Fibroblast of lung (primary cell): ENCODE results near the gene SFN. TPM values are rescaled to one million over a fixed set of nuclear protein-coding genes. Genes with fewer than 3 reads are reported as not detected.

Experiments
- DNase-seq, 2 donors: peaks; one replicate each; pipeline versions ENCODE4 v3.0.0 to v3.0.0-alpha.2; 2010; ENCODE audit warnings: low read depth in 2 of 2
- H2AFZ ChIP-seq: 2 replicates; pipeline ENCODE4 v1.5.1; 2012; ENCODE audit warnings: low read length, control low read depth, inconsistent platforms
- H3K27ac ChIP-seq: 2 replicates; pipeline ENCODE4 v1.5.1; 2011; ENCODE audit warnings: low read length, control low read depth; ENCODE audit not compliant: insufficient read depth
- H3K27me3 ChIP-seq: 2 replicates; pipeline ENCODE4 v1.5.1; 2011; ENCODE audit warnings: mild to moderate bottlenecking, low read length; ENCODE audit not compliant: control insufficient read depth, insufficient read depth
- H3K36me3 ChIP-seq: 2 replicates; pipeline ENCODE4 v1.5.1; 2011; ENCODE audit warnings: low read length; ENCODE audit not compliant: control insufficient read depth, insufficient read depth
- H3K4me1 ChIP-seq: 2 replicates; pipeline ENCODE4 v1.5.1; 2011; ENCODE audit warnings: low read length; ENCODE audit not compliant: control insufficient read depth, insufficient read depth; ENCODE audit errors: extremely low read depth
- H3K4me2 ChIP-seq: 2 replicates; pipeline ENCODE4 v1.5.1; 2011; ENCODE audit warnings: low read length, control low read depth; ENCODE audit not compliant: insufficient read depth; ENCODE audit errors: extremely low read depth
- H3K4me3 ChIP-seq, 4 experiments: fragments of 200-600 bp in 1 of 4; sonication (generic) in 1 of 4; replicated peaks in 1 of 4; 2 replicates each; pipeline ENCODE4 v1.5.1; 2011 to 2016; ENCODE audit warnings: low read length in 4 of 4, low read depth in 3 of 4, mild to moderate bottlenecking in 3 of 4, control low read depth in 2 of 4, inconsistent platforms in 1 of 4, mixed read lengths in 1 of 4; ENCODE audit not compliant: insufficient read depth in 1 of 4; ENCODE audit errors: control extremely low read depth in 1 of 4
- H3K79me2 ChIP-seq: 2 replicates; pipeline ENCODE4 v1.5.1; 2012; ENCODE audit warnings: mild to moderate bottlenecking, low read length, inconsistent platforms; ENCODE audit not compliant: control insufficient read depth, insufficient read depth
- H3K9ac ChIP-seq: 2 replicates; pipeline ENCODE4 v1.5.1; 2011; ENCODE audit warnings: mild to moderate bottlenecking, low read length, control low read depth; ENCODE audit not compliant: insufficient read depth
- H3K9me3 ChIP-seq: 2 replicates; pipeline ENCODE4 v1.5.1; 2012; ENCODE audit warnings: low read depth, low read length; ENCODE audit not compliant: control insufficient read depth, insufficient read depth
- H4K20me1 ChIP-seq: 2 replicates; pipeline ENCODE4 v1.5.1; 2011; ENCODE audit warnings: low read length; ENCODE audit not compliant: control insufficient read depth, insufficient read depth; ENCODE audit errors: extremely low read depth
- CTCF ChIP-seq, 2 donors: IDR thresholded peaks in 1 of 2; conservative IDR thresholded peaks in 1 of 2; 1 replicate in 1 of 2; 2 replicates in 1 of 2; pipeline ENCODE4 v1.5.1; 2011 to 2012; ENCODE audit warnings: low read length in 2 of 2, control low read depth in 1 of 2, inconsistent platforms in 1 of 2, low read depth in 1 of 2, mild to moderate bottlenecking in 1 of 2
- EZH2 ChIP-seq: IDR thresholded peaks from 2 replicates; pipeline ENCODE4 v1.5.1; 2012; ENCODE audit warnings: low read length, control low read depth, mild to moderate bottlenecking; ENCODE audit errors: missing control alignments
- polyA plus RNA-seq, 2 donors: library from polyadenylated mRNA; depleted of rRNA in 1 of 2; stranded (reverse) in 1 of 2; unstranded in 1 of 2; fragments of >200 nt; gene quantifications; 2 replicates each; pipeline ENCODE4 v1.2.1, GENCODE V29; 2011 to 2012; ENCODE audit warnings: missing spikeins in 1 of 2
- total RNA-seq: library from RNA; depleted of rRNA; stranded (reverse); fragments of >200 nt; gene quantifications from 2 replicates; pipeline ENCODE4 v1.2.1, GENCODE V29; 2014

The SFN gene
- total and polyA plus RNA-seq, 2 donors (not counting 1 experiment from before 2014, with no cell fraction given) = 0.19 TPM; not detected in 1

- Histone ChIP-seq H2AFZ (no peak overlapping the region), H3K27ac (no peak overlapping the region), H3K4me1 (peaks cover 4% of the 10 kb centered on the region), H3K4me3 (no peak overlapping the region), H4K20me1 (no peaks in the 10 kb centered on the region), H3K79me2 (no peaks in the 10 kb centered on the region), H3K9ac (no peak overlapping the region), H3K9me3 (no peaks in the 10 kb centered on the region), H3K36me3 (peaks cover 24% of the 10 kb centered on the region), H3K4me2 (no peak overlapping the region), H3K27me3 (no peaks in the 10 kb centered on the region)
- DNase-seq = no peak
- TF ChIP-seq EZH2 = no peak
- TF ChIP-seq CTCF (conservative IDR thresholded peaks at IDR 0.05 in 1 of 2, IDR thresholded peaks at IDR 0.05 in 1 of 2; ENCODE audit: low read depth in 1 of 2, low read length in 2 of 2) = no peak
Measured at GRCh38 chr1:26854906-26855305, 8.0 kb upstream of the SFN start.

GRCh38 chr1:26855636-26856035 is 7.3 kb upstream of the SFN start:
- no peak for DNase-seq
- Histone ChIP-seq H3K27me3 (no peaks in the 10 kb centered on the region), H3K36me3 (peaks cover 22% of the 10 kb centered on the region), H3K9ac (no peak overlapping the region), H3K4me2 (no peak overlapping the region), H2AFZ (no peak overlapping the region), H3K4me1 (peaks cover 4% of the 10 kb centered on the region), H3K79me2 (no peaks in the 10 kb centered on the region), H3K27ac (no peak overlapping the region), H3K4me3 (no peak overlapping the region), H3K9me3 (no peaks in the 10 kb centered on the region), H4K20me1 (no peaks in the 10 kb centered on the region)
- no peak for TF ChIP-seq CTCF (conservative IDR thresholded peaks at IDR 0.05 in 1 of 2, IDR thresholded peaks at IDR 0.05 in 1 of 2; ENCODE audit: low read depth in 1 of 2, low read length in 2 of 2)
- TF ChIP-seq EZH2 = no peak

DNA sequence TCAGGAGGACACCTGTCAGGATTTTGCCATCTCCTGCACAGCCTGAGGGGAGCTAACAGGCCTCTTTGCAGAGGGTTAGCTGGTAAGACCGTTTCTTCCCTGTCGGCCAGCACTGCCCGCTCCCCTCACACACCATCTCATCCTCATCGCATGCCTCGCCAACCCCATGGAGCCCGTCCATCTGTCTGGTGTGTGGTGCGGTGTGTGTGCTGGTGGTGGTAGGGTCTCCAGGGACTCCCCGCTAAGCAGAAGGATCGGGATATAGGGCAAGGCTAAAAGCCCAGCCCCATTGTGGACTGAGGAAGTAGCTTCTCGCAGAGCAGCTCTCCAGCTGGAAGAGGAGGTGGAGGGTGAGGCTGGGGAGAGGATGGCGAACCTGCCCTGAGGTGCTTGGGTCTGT is 6.8 kb upstream of the SFN start:
- Histone ChIP-seq H3K79me2 (no peaks in the 10 kb centered on the region), H3K9ac (no peak overlapping the region), H4K20me1 (no peaks in the 10 kb centered on the region), H3K4me3 (no peak overlapping the region), H3K9me3 (no peaks in the 10 kb centered on the region), H3K27me3 (no peaks in the 10 kb centered on the region), H3K4me2 (no peak overlapping the region), H3K27ac (no peak overlapping the region), H3K36me3 (peaks cover 16% of the 10 kb centered on the region), H2AFZ (no peak overlapping the region), H3K4me1 (peaks cover 4% of the 10 kb centered on the region)
- no peak for DNase-seq
- TF ChIP-seq CTCF (conservative IDR thresholded peaks at IDR 0.05 in 1 of 2, IDR thresholded peaks at IDR 0.05 in 1 of 2; ENCODE audit: low read depth in 1 of 2, low read length in 2 of 2) (no peak), EZH2 (no peak)
